ENCODE results near the gene RBX1. TPM values are rescaled to one million over a fixed set of nuclear protein-coding genes. Genes with fewer than 3 reads are reported as not detected.

The RBX1 gene
- total and polyA plus RNA-seq, 5 donors from 2014 or later: 40.8 to 264 (median 213) TPM

DNA sequence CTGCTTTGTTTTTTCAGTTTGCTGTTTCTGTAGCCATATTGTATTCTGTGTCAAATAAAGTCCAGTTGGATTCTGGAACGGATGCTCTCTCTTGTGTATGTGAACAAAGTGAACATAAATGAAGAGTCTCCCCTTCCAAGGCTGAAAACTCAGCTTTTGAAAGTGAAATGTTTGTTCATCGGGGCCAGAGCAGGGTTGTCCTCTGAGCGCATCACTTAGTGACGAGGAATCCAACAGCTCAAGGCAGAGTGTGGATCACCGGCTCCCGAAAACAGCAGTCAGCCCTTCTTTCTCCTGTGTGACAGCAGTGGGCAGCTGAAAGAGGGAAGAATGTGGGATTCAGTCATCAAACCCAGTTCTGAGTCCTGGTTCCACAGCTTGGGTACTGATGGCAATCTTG, 21.4 kb downstream of the RBX1 start:
- H3K4me3 Mint-ChIP-seq: peak overlapping the region in 1 of 4 donors; percentile 39
- H3K36me3 ChIP-seq (ENCODE audit: control insufficient read depth, insufficient read depth, low read length): peaks cover 43% of the 10 kb centered on the region
- peak overlapping the region in 1 of 3 donors; percentile 6 for H3K27ac Mint-ChIP-seq
- DNase-seq: no peak
- ATAC-seq (ENCODE audit: low read depth in 2 of 2): no peak
- no peaks in the 10 kb centered on the region for H3K27me3 ChIP-seq (ENCODE audit: control insufficient read depth, insufficient read depth, low read length)
- H3K9me3 ChIP-seq (ENCODE audit: control insufficient read depth in 2 of 2, low read length in 2 of 2): no peaks in the 10 kb centered on the region
- no peaks in the 10 kb centered on the region for H3K4me1 ChIP-seq (ENCODE audit: control insufficient read depth, insufficient read depth, low read length, poor library complexity, severe bottlenecking)
- peaks cover 0 to 2% (median 0%) of the 10 kb centered on the region in 4 donors for H3K4me1 Mint-ChIP-seq
- no peak overlapping the region for H3K4me3 ChIP-seq (ENCODE audit: low read depth, low read length)
- H3K27ac ChIP-seq (ENCODE audit: insufficient read depth, low read length, poor library complexity, severe bottlenecking): no peak overlapping the region
- peaks cover 7% of the 10 kb centered on the region for H3K36me3 Mint-ChIP-seq
- no peaks in the 10 kb centered on the region for H3K27me3 Mint-ChIP-seq
- no peaks in the 10 kb centered on the region for H3K9me3 Mint-ChIP-seq

DNA sequence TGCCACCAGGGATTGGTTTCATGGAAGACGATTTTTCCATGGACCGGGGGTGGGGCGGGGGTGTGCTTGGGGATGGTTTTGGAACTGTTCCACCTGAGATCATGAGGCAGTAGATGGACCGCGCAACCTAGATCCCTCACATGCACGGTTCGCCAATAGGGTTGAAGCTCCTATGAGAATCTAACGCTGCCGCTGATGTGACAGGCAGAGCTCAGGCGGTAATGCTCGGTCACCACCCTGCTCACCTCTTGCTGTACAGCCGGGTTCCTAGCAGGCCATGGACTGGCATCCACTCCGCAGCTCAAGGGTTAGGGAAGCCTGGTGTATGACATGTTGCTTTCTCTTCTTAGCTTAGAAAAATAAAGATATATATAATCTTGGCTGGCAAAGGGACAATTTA, 22.0 kb downstream of the RBX1 start:
- Mint-ChIP-seq H3K9me3 (no peaks in the 10 kb centered on the region), H3K27me3 (no peaks in the 10 kb centered on the region), H3K36me3 (peaks cover 5% of the 10 kb centered on the region), H3K27ac (no peak overlapping the region), H3K4me1 (peaks cover 0 to 2% (median 0%) of the 10 kb centered on the region in 4 donors), H3K4me3 (no peak overlapping the region)
- Histone ChIP-seq H3K27ac (ENCODE audit: insufficient read depth, low read length, poor library complexity, severe bottlenecking) (no peak overlapping the region), H3K36me3 (ENCODE audit: control insufficient read depth, insufficient read depth, low read length) (peaks cover 38% of the 10 kb centered on the region), H3K9me3 (ENCODE audit: control insufficient read depth in 2 of 2, low read length in 2 of 2) (no peaks in the 10 kb centered on the region), H3K4me1 (ENCODE audit: control insufficient read depth, insufficient read depth, low read length, poor library complexity, severe bottlenecking) (no peaks in the 10 kb centered on the region), H3K27me3 (ENCODE audit: control insufficient read depth, insufficient read depth, low read length) (no peaks in the 10 kb centered on the region), H3K4me3 (ENCODE audit: low read depth, low read length) (no peak overlapping the region)
- DNase-seq (no peak), ATAC-seq (ENCODE audit: low read depth in 2 of 2) (no peak)

DNA sequence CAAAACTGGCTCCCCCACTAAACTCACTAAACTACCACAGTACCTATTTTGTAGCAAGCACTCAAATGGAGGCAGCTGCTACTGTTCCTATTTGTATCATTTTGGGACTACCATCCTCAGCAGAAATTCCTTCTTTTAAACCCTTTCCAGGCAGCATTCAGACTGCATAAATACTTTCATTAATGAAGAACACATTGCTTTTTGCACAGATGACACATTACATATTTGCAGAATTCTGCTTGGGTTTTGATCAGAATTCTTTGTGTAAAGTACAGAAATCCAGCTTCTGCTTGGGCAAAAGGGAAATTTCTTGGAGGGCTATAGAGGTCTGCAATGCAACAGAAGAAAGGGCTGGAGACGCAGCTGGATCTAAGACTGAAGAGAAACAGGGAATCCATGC, 24.2 kb downstream of the RBX1 start:
- H3K36me3 Mint-ChIP-seq: peaks cover 3% of the 10 kb centered on the region
- no peaks in the 10 kb centered on the region for H3K9me3 Mint-ChIP-seq
- H3K27ac Mint-ChIP-seq: peak overlapping the region in 1 of 3 donors; percentile 23
- H3K27me3 Mint-ChIP-seq: no peaks in the 10 kb centered on the region
- H3K27me3 ChIP-seq (ENCODE audit: control insufficient read depth, insufficient read depth, low read length): no peaks in the 10 kb centered on the region
- no peak overlapping the region for H3K4me3 Mint-ChIP-seq
- DNase-seq (no peak), ATAC-seq (ENCODE audit: low read depth in 2 of 2) (no peak)
- H3K9me3 ChIP-seq (ENCODE audit: control insufficient read depth in 2 of 2, low read length in 2 of 2): no peaks in the 10 kb centered on the region
- peaks cover 20% of the 10 kb centered on the region for H3K36me3 ChIP-seq (ENCODE audit: control insufficient read depth, insufficient read depth, low read length)
- no peak overlapping the region for H3K4me3 ChIP-seq (ENCODE audit: low read depth, low read length)
- H3K4me1 ChIP-seq (ENCODE audit: control insufficient read depth, insufficient read depth, low read length, poor library complexity, severe bottlenecking): no peaks in the 10 kb centered on the region
- H3K27ac ChIP-seq (ENCODE audit: insufficient read depth, low read length, poor library complexity, severe bottlenecking): no peak overlapping the region
- H3K4me1 Mint-ChIP-seq: peaks cover 0 to under 1% (median 0%) of the 10 kb centered on the region in 4 donors

DNA sequence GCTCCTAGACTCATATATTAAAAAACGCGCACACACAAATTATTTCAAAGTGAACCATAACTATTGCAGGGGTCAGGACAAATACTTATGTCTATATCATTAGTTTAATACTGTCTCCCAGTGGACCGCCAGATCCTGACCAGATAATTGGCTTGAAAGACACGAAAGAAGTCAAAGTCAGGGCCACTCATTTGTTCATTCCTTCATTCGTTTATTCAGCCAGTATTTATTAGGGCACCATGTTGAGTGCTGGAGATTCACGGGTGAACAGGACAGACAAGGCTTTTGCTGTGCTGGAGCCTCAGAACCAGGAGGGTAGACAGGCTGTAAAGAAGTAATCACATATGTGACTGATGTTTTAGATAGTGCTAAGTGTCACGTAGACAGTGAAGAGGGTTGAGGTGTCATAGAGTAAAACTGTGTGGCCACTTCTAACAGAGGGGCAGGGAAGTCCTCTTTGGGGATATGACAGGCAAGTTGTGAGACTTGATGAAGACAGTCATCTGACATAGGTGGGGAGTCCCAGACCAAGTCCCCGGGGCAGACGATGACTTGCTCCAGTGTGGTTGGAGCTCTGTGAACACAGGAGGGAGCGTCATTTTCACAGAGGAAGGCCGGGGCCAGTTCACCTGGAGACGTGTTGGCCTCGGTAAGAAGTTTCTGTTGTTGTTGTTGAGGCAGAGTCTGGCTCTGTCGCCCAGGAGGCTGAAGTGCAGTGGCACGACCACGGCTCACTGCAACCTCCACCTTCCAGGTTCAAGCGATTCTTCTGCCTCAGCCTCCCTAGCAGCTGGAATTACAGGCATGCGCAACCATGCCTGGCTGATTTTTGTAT, 25.9 kb downstream of the RBX1 start:
- ATAC-seq (ENCODE audit: low read depth in 2 of 2) (no peak), DNase-seq (no peak)
- no peaks in the 10 kb centered on the region for H3K9me3 ChIP-seq (ENCODE audit: control insufficient read depth in 2 of 2, low read length in 2 of 2)
- Mint-ChIP-seq H3K27ac (peak overlapping the region in 1 of 3 donors; percentile 64), H3K27me3 (no peaks in the 10 kb centered on the region), H3K9me3 (no peaks in the 10 kb centered on the region), H3K4me3 (no peak overlapping the region), H3K36me3 (no peaks in the 10 kb centered on the region), H3K4me1 (no peaks in the 10 kb centered on the region)
- H3K27me3 ChIP-seq (ENCODE audit: control insufficient read depth, insufficient read depth, low read length): no peaks in the 10 kb centered on the region
- H3K27ac ChIP-seq (ENCODE audit: insufficient read depth, low read length, poor library complexity, severe bottlenecking): no peak overlapping the region
- H3K4me3 ChIP-seq (ENCODE audit: low read depth, low read length): no peak overlapping the region
- H3K36me3 ChIP-seq (ENCODE audit: control insufficient read depth, insufficient read depth, low read length): peaks cover 13% of the 10 kb centered on the region
- no peaks in the 10 kb centered on the region for H3K4me1 ChIP-seq (ENCODE audit: control insufficient read depth, insufficient read depth, low read length, poor library complexity, severe bottlenecking)

GRCh38 chr22:40979198-40979597, 28.0 kb downstream of the RBX1 start:
- H3K4me3 Mint-ChIP-seq: no peak overlapping the region
- Histone ChIP-seq H3K27me3 (ENCODE audit: control insufficient read depth, insufficient read depth, low read length) (no peaks in the 10 kb centered on the region), H3K9me3 (ENCODE audit: control insufficient read depth in 2 of 2, low read length in 2 of 2) (no peaks in the 10 kb centered on the region), H3K4me1 (ENCODE audit: control insufficient read depth, insufficient read depth, low read length, poor library complexity, severe bottlenecking) (no peaks in the 10 kb centered on the region), H3K27ac (ENCODE audit: insufficient read depth, low read length, poor library complexity, severe bottlenecking) (no peak overlapping the region), H3K36me3 (ENCODE audit: control insufficient read depth, insufficient read depth, low read length) (no peaks in the 10 kb centered on the region), H3K4me3 (ENCODE audit: low read depth, low read length) (no peak overlapping the region)
- DNase-seq: no peak
- H3K4me1 Mint-ChIP-seq: no peaks in the 10 kb centered on the region
- H3K36me3 Mint-ChIP-seq: no peaks in the 10 kb centered on the region
- no peaks in the 10 kb centered on the region for H3K9me3 Mint-ChIP-seq
- no peak for ATAC-seq (ENCODE audit: low read depth in 2 of 2)
- H3K27ac Mint-ChIP-seq: no peak overlapping the region
- peaks cover 6% of the 10 kb centered on the region for H3K27me3 Mint-ChIP-seq

DNA sequence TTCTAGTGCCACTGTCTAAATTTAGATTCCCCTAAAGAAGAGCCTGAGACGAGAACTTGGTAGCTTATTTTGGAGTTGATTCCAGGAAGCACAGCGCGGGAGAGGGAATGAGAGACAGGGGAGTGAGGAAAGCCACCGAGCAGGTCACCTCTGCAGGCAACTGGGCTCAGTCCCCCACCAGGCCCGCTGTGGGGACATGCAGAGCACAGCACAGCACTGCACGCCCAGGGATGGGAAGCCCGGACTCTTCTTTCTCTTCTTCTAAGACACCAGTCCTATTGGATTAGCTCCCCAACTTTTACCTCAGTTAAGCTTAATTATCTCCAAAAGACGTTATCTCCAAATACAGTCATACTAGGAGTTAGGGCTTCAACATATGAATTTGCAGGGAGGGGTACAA, 28.7 kb downstream of the RBX1 start:
- Mint-ChIP-seq H3K36me3 (no peaks in the 10 kb centered on the region), H3K4me3 (no peak overlapping the region), H3K27ac (no peak overlapping the region), H3K27me3 (peaks cover 6% of the 10 kb centered on the region), H3K4me1 (no peaks in the 10 kb centered on the region), H3K9me3 (no peaks in the 10 kb centered on the region)
- DNase-seq (no peak), ATAC-seq (ENCODE audit: low read depth in 2 of 2) (no peak)
- Histone ChIP-seq H3K36me3 (ENCODE audit: control insufficient read depth, insufficient read depth, low read length) (no peaks in the 10 kb centered on the region), H3K27ac (ENCODE audit: insufficient read depth, low read length, poor library complexity, severe bottlenecking) (no peak overlapping the region), H3K9me3 (ENCODE audit: control insufficient read depth in 2 of 2, low read length in 2 of 2) (no peaks in the 10 kb centered on the region), H3K4me1 (ENCODE audit: control insufficient read depth, insufficient read depth, low read length, poor library complexity, severe bottlenecking) (no peaks in the 10 kb centered on the region), H3K4me3 (ENCODE audit: low read depth, low read length) (no peak overlapping the region), H3K27me3 (ENCODE audit: control insufficient read depth, insufficient read depth, low read length) (no peaks in the 10 kb centered on the region)

DNA sequence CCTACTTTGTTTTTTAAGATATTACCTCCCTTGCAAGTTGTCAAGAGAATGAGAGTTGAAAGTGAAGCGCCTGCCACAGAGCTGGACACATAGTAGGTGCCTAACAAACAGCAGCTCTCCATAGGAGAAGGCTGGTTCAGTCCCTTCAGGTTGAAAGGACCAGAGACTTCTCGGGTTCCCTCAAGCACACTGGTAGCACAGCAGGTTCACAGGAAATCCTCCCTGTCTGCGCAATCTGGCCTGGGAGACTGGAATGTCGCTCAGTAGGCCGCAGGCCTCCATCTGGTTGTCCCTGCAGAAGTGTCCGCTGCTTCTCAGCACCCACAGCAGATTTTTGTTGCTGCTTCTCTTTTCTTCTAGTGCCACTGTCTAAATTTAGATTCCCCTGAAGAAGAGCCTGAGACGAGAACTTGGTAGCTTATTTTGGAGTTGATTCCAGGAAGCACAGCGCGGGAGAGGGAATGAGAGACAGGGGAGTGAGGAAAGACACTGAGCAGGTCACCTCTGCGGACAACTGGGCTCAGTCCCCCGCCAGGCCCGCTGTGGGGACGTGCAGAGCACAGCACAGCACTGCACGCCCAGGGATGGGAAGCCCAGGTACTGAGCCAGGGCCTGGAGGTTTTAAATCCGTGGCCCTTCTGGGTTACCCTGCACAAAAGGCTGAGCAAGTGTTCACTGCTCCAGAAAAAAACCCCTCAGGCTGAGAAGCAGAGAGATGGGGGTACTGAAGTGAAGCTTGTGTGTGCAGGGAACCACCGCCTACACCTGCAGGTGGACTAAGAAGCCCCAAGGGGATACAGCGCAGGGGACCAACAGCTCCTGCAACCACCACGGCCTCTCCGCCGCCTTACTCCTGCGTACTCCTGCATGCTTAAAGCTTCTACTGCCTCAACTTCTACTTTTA, 31.6 kb downstream of the RBX1 start:
- peaks cover 6% of the 10 kb centered on the region for H3K27me3 Mint-ChIP-seq
- H3K4me1 Mint-ChIP-seq: no peaks in the 10 kb centered on the region
- no peak for ATAC-seq (ENCODE audit: low read depth in 2 of 2)
- H3K36me3 Mint-ChIP-seq: no peaks in the 10 kb centered on the region
- no peaks in the 10 kb centered on the region for H3K9me3 Mint-ChIP-seq
- Histone ChIP-seq H3K36me3 (ENCODE audit: control insufficient read depth, insufficient read depth, low read length) (no peaks in the 10 kb centered on the region), H3K27ac (ENCODE audit: insufficient read depth, low read length, poor library complexity, severe bottlenecking) (no peak overlapping the region), H3K9me3 (ENCODE audit: control insufficient read depth in 2 of 2, low read length in 2 of 2) (no peaks in the 10 kb centered on the region), H3K4me3 (ENCODE audit: low read depth, low read length) (no peak overlapping the region), H3K4me1 (ENCODE audit: control insufficient read depth, insufficient read depth, low read length, poor library complexity, severe bottlenecking) (no peaks in the 10 kb centered on the region), H3K27me3 (ENCODE audit: control insufficient read depth, insufficient read depth, low read length) (no peaks in the 10 kb centered on the region)
- DNase-seq: no peak
- H3K27ac Mint-ChIP-seq: no peak overlapping the region
- H3K4me3 Mint-ChIP-seq: no peak overlapping the region

Data from CD4-positive, CD25-positive, alpha-beta regulatory T cell (primary cell).